Activated CD4-positive, alpha-beta memory T cell treated with anti-CD3 and anti-CD28 coated beads for 36 hours (primary cell): ENCODE data around the gene ZAP70. TPM values are rescaled to one million over a fixed set of nuclear protein-coding genes. Genes with fewer than 3 reads are reported as not detected.
"Not testable (repeated sequence)": the region's sequence is repeated elsewhere in the genome, so short reads cannot be mapped to it uniquely, and the experiment has no call there.

Experiments used
- CTCF ChIA-PET: fragments of 350-600 bp; sonication (Branson Sonifier 250); formaldehyde crosslinking; loops from one replicate; lab custom pipeline; 2021; ENCODE audit warnings: antibody characterized with exemption, inconsistent platforms; lab: Charles Lee
- POLR2A ChIA-PET: fragments of 350-600 bp; sonication (Branson Sonifier 250); formaldehyde crosslinking; loops from one replicate; lab custom pipeline; 2021; ENCODE audit warnings: antibody characterized with exemption; lab: Charles Lee
- DNase-seq: peaks from one replicate; pipeline ENCODE4 v3.0.0-alpha.2; 2020
- H3K27ac Mint-ChIP-seq: one replicate; pipeline ENCODE4 v1.8.0; 2021; ENCODE audit warnings: mixed read lengths
- H3K27me3 Mint-ChIP-seq: one replicate; pipeline ENCODE4 v1.8.0; 2021; ENCODE audit warnings: mixed read lengths
- H3K36me3 Mint-ChIP-seq: one replicate; pipeline ENCODE4 v1.8.0; 2021; ENCODE audit warnings: mixed read lengths
- H3K4me1 Mint-ChIP-seq: one replicate; pipeline ENCODE4 v1.8.0; 2021; ENCODE audit warnings: low read depth, mixed read lengths
- H3K4me3 Mint-ChIP-seq: one replicate; pipeline ENCODE4 v1.8.0; 2021; ENCODE audit warnings: mild to moderate bottlenecking, mixed read lengths
- H3K9me3 Mint-ChIP-seq: one replicate; pipeline ENCODE4 v1.8.0; 2021; ENCODE audit warnings: mixed read lengths
- intact Hi-C: fragments of 100-400 bp; cut with micrococcal nuclease; formaldehyde crosslinking; loops from one replicate; pipeline ENCODE4 v1.15.1; 2023
- total RNA-seq, 2 experiments: library from RNA; stranded (reverse); gene quantifications; one replicate each; pipeline ENCODE4 v1.2.3, GENCODE V29; 2021

ZAP70 gene
- total RNA-seq, 2 experiments from 2014 or later: 160 to 166 TPM

DNA sequence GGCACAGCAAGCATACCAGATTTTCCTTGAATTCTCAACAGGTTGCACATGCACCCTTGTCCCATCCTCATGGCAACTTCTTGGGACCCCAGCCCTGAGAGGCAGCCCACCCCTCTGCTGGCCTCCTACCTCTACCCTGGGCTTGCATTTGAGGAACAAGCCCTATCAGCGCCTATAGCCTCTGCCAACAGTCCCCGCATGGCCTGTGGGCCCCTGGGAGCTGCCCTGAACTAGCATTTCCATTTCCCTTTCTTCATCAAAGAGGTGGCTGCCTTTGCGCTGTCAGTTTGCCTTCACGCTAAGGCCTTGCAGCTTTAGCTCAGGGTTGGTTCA is 5.4 kb upstream of the ZAP70 start:
- DNase-seq: no peak
- POLR2A ChIA-PET: no interaction called here

DNA sequence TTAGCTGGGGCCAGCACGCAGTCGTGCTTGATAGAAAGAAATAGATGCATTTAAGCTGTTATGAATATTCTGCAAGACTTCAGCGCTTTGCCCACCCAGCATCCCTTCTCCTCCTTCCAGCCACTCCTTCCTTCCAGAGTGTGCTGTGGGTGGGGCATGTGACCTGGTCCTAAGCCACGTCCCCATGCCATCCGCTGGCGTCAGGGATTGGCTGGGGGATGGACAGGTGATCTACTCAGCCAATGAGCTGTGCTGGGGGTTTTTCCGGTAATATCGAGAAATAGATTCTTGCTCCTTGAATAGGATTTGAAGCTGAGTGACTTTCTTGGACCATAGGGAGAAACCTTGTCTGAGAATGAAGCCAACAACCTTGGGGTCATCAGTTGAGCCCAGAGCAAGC is 4.8 kb upstream of the ZAP70 start:
- ChIA-PET POLR2A (interaction anchor here (1.0 kb wide), 1 partner anchor 20 kb away, joined by 3 read pairs; no protein-coding TSS in a partner anchor), CTCF (interaction anchor here (0.7 to 9.6 kb wide), 11 partner anchors 10 to 676 kb away, joined by 3 to 134 read pairs (median 10); partner anchors contain the start of genes ACTR1B and ANKRD36B)
- H3K36me3 Mint-ChIP-seq: peaks cover 4% of the 10 kb centered on the region
- H3K9me3 Mint-ChIP-seq: no peaks in the 10 kb centered on the region
- H3K4me3 Mint-ChIP-seq: no peak overlapping the region
- DNase-seq: peak; percentile 10
- no peak overlapping the region for H3K27ac Mint-ChIP-seq
- intact Hi-C loops: no loop called here
- no peaks in the 10 kb centered on the region for H3K27me3 Mint-ChIP-seq
- H3K4me1 Mint-ChIP-seq: peaks cover 33% of the 10 kb centered on the region

More for the DNA sequence above, 5.4 kb upstream of the ZAP70 start:
- Mint-ChIP-seq H3K36me3 (peaks cover 2% of the 10 kb centered on the region), H3K4me3 (no peak overlapping the region), H3K9me3 (no peaks in the 10 kb centered on the region), H3K27ac (no peak overlapping the region), H3K27me3 (no peaks in the 10 kb centered on the region), H3K4me1 (peaks cover 28% of the 10 kb centered on the region)
- CTCF ChIA-PET: interaction anchor here (0.7 to 9.6 kb wide), 8 partner anchors 10 to 677 kb away, joined by 3 to 134 read pairs (median 14); partner anchors contain the start of genes ACTR1B and ANKRD36B
- intact Hi-C loops: no loop called here

DNA sequence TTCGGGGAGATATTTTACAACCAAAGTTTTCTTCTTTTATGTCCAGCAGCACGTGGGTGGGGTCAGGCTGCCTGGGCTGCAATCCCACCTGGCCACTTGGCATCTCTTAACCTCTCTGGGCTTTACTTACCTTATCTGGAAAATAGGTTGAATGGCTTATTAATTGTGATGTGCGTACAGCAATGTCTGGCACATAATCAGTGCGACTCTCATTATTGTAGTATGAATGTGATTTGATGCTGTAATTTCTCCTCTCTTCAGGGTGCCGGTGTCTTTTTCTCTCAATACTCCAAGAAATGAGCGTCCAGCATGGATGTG is 2.0 kb upstream of the ZAP70 start:
- Mint-ChIP-seq H3K27me3 (no peaks in the 10 kb centered on the region), H3K9me3 (no peaks in the 10 kb centered on the region), H3K4me1 (peaks cover 47% of the 10 kb centered on the region), H3K4me3 (no peak overlapping the region), H3K27ac (no peak overlapping the region), H3K36me3 (peaks cover 24% of the 10 kb centered on the region)
- POLR2A ChIA-PET: interaction anchor here (4.1 kb wide), 1 partner anchor 31 kb away, joined by 26 read pairs; no protein-coding TSS in a partner anchor
- CTCF ChIA-PET: interaction anchor here (2.5 to 9.6 kb wide), 4 partner anchors 13 to 36 kb away, joined by 14 to 134 read pairs (median 29); no protein-coding TSS in a partner anchor
- no peak for DNase-seq
- intact Hi-C loops: loop anchor here (10.0 kb wide), 1 partner anchor 283 kb away; the partner anchor contains the start of gene TMEM131

DNA sequence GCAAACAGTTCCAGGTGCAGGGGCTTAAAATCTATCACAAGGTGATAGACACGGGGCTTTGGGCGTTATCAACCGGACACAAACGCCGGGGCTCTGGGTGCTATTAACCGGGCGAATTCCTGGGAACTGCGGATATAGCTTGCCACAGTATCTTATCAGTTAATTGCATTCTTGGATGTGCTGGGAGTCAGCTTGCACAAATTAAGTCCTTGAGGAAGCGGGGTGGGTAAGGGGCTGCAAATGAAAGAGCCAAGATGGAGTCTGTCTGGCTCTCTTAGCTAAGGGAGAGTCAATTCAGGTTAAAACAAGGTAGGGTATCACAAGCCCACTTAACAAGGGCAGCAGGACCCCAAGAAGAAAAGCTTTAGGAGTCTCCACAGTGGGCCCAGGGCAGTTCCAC is 1.2 kb upstream of the ZAP70 start:
- POLR2A ChIA-PET: interaction anchor here (1.3 to 4.1 kb wide), 4 partner anchors 30 to 66 kb away, joined by 3 to 34 read pairs (median 22); partner anchors contain the start of genes ACTR1B and COX5B
- peaks cover 54% of the 10 kb centered on the region for H3K4me1 Mint-ChIP-seq
- intact Hi-C loops: loop anchor here (10.0 kb wide), 1 partner anchor 283 kb away; the partner anchor contains the start of gene TMEM131
- peaks cover 31% of the 10 kb centered on the region for H3K36me3 Mint-ChIP-seq
- H3K27me3 Mint-ChIP-seq, DNase-seq, H3K9me3 Mint-ChIP-seq: not testable (repeated sequence)
- H3K4me3 Mint-ChIP-seq: peak overlapping the region; percentile 92
- CTCF ChIA-PET: interaction anchor here (1.0 to 9.6 kb wide), 7 partner anchors 14 to 672 kb away, joined by 3 to 134 read pairs (median 17); partner anchors contain the start of gene COX5B
- H3K27ac Mint-ChIP-seq: peak overlapping the region; percentile 95

DNA sequence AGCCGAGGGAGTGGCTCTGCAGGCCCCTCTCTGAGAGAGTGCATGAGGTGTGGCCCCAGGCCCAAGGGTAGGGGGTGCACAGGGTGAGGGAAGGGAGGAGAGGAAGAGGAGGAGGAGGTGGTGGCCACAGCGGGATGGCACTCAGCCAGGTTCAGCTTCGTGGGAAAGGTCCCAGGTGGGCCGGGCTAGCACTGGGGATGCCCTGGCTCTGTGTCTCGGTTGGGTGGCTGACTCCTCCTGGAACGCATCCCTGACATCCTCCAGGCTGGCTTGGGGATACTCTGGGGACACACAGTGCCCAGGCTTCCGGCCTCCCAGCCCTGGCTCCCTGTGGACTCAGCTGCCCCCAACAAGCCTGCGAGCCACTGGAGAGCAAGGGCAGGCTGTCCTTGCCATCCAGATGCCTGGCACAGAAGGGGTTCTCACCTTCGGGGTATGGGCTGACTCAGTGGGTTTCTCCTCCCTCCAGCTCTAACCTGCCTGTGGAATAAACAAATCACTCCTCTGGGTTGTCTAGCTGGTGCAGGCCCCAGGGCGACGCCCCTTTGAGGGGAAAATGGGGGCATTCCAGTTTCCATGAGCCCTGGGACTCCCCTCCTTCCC is 582 bp upstream of the ZAP70 start:
- no peaks in the 10 kb centered on the region for H3K9me3 Mint-ChIP-seq
- CTCF ChIA-PET: interaction anchor here (1.0 to 9.6 kb wide), 8 partner anchors 14 to 672 kb away, joined by 3 to 134 read pairs (median 13); partner anchors contain the start of gene COX5B
- H3K36me3 Mint-ChIP-seq: peaks cover 35% of the 10 kb centered on the region
- DNase-seq: peak; percentile 70
- peak overlapping the region; percentile 92 for H3K4me3 Mint-ChIP-seq
- POLR2A ChIA-PET: interaction anchor here (1.3 to 4.1 kb wide), 4 partner anchors 29 to 67 kb away, joined by 3 to 34 read pairs (median 22); partner anchors contain the start of genes ACTR1B and COX5B
- intact Hi-C loops: loop anchor here (1.0 to 10.0 kb wide), 3 partner anchors 30 to 282 kb away; partner anchors contain the start of genes ACTR1B and TMEM131
- H3K4me1 Mint-ChIP-seq: peaks cover 59% of the 10 kb centered on the region
- no peaks in the 10 kb centered on the region for H3K27me3 Mint-ChIP-seq
- peak overlapping the region; percentile 95 for H3K27ac Mint-ChIP-seq

DNA sequence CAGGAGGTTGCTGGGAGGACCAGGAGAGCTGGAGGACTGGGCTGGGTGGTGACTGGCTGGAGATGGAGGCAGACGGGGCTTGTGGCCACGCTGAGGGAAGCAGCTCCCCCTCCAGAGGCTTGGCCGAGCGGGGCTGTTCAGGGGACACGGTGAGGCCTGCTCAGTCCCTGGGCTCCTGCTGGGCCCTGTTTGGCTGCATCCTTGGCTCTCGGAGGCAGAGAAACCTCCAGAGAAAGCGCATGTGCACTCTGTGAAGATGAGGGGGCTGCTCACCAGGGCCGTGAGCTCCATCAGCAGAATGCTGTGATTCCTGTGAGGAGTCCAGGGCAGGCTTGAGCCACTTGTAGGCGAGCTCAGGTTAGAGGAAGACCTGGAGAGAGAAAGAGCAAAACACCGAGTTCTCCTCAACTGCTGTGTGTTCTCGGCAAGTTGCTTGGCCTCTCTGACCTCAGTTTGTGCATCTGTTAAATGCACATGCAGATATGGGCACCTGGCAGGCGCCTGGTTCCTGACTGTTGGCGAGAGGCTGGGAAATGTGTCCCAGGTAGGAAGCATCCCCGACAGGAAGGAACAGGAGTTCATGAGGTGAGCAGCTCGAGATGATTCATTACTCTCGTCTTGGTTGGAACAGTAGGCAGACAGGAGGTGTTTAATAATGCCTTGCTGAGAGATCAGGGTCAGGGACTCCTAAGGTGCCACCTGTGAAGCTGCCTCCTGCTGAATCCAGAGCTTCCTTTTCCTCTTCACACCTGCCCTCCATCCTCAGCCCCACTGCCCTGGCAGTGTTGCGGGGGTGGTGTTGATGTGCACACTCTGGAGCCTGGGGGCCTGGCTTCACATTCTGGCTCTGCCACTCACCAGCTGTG is 941 bp downstream of the ZAP70 start:
- intact Hi-C loops: loop anchor here (2.0 to 10.0 kb wide), 2 partner anchors 14 to 280 kb away; partner anchors contain the start of gene TMEM131
- Mint-ChIP-seq H3K4me1 (peaks cover 74% of the 10 kb centered on the region), H3K27ac (peak overlapping the region; percentile 95), H3K9me3 (no peaks in the 10 kb centered on the region), H3K27me3 (no peaks in the 10 kb centered on the region), H3K36me3 (peaks cover 45% of the 10 kb centered on the region), H3K4me3 (peak overlapping the region; percentile 92)
- CTCF ChIA-PET: interaction anchor here (0.6 to 9.6 kb wide), 10 partner anchors 8 to 124 kb away, joined by 3 to 134 read pairs (median 8); partner anchors contain the start of gene ACTR1B
- POLR2A ChIA-PET: interaction anchor here (0.7 to 4.1 kb wide), 7 partner anchors 13 to 299 kb away, joined by 3 to 34 read pairs (median 12); partner anchors contain the start of genes ACTR1B and COX5B
- peak; percentile 62 for DNase-seq

DNA sequence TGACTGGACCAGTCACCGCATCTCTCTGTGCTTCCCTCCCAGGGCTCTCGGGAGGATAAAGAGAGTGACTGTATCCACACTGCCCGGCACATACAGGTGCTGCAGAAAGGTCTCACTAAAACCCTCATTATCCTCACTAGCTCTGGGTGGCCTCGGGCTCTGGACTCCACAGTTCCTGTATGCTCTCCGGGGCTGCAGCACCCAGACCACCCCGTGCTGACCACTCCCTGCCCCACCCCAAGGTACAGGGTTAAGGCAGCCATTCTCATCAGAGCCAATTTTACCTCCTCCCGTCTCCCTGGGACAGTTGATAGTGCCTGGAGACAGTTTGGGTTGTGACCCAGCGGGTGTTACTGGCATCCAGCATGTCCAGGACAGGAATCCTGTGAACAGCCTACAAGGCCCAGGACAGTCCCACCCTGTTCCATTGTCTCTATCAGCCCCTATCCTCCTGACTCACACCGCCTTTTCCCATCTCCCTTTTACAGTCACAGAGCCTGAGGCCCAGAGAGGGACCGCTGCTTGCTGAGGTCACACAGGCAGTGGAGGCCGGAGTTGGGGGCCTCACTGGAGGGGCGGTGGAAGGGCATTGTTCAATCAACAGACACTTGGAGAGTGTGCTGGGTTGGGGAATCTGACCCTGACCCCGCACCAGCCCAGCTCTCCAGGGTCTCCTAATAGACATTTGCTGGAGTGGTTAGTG is 1.7 kb downstream of the ZAP70 start:
- H3K4me1 Mint-ChIP-seq: peaks cover 77% of the 10 kb centered on the region
- POLR2A ChIA-PET: interaction anchor here (1.1 to 4.1 kb wide), 5 partner anchors 12 to 124 kb away, joined by 3 to 34 read pairs (median 19); partner anchors contain the start of genes ACTR1B and COX5B
- DNase-seq: no peak
- H3K9me3 Mint-ChIP-seq: no peaks in the 10 kb centered on the region
- no peaks in the 10 kb centered on the region for H3K27me3 Mint-ChIP-seq
- intact Hi-C loops: loop anchor here (2.0 to 10.0 kb wide), 2 partner anchors 14 to 280 kb away; partner anchors contain the start of gene TMEM131
- CTCF ChIA-PET: interaction anchor here (1.0 to 9.6 kb wide), 5 partner anchors 17 to 125 kb away, joined by 3 to 134 read pairs (median 17); partner anchors contain the start of gene ACTR1B
- peak overlapping the region; percentile 92 for H3K4me3 Mint-ChIP-seq
- H3K27ac Mint-ChIP-seq: peak overlapping the region; percentile 95
- H3K36me3 Mint-ChIP-seq: peaks cover 49% of the 10 kb centered on the region

DNA sequence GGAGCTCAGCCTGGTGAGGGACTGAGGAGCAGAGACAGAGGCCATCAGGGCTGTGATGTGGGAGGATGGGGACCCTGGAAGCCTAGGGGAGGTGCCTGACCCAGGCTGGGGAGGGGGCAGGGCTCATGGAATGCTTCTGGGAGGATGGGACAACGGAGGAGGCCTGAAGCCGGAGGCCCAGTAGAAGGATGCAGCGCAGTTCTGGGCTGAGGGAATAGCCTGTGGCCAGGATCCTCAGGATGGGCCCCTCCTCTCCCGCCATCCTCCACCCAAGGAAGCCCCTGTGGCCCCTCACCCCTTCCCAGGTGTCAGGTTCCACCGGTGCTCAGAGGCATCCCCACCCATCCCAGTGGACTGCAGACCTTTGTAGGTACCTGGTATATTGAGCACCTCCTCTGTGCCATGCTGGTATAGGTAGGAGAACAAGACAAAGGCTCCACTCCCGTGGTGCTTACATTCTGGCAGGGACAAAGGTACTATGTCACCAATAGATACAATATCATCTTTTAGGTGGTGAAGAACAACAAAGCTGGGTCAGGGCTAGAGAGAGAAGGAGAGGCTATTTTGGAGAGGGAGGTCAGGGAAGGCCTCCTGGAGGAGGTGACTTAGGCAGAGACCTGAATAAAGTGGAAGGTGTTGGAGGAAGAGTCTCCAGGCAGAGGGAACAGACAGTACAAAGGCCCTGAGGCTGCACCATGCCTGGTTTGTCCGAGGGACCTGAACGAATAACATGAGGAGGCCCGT is 2.7 kb downstream of the ZAP70 start:
- peaks cover 55% of the 10 kb centered on the region for H3K36me3 Mint-ChIP-seq
- H3K4me1 Mint-ChIP-seq: peaks cover 79% of the 10 kb centered on the region
- peak overlapping the region; percentile 95 for H3K27ac Mint-ChIP-seq
- peak overlapping the region; percentile 92 for H3K4me3 Mint-ChIP-seq
- CTCF ChIA-PET: interaction anchor here (1.1 to 9.6 kb wide), 4 partner anchors 10 to 125 kb away, joined by 3 to 134 read pairs (median 10); no protein-coding TSS in a partner anchor
- no peaks in the 10 kb centered on the region for H3K27me3 Mint-ChIP-seq
- POLR2A ChIA-PET: interaction anchor here (1.2 to 3.6 kb wide), 3 partner anchors 24 to 70 kb away, joined by 3 to 19 read pairs (median 6); partner anchors contain the start of gene COX5B
- DNase-seq: no peak
- no peaks in the 10 kb centered on the region for H3K9me3 Mint-ChIP-seq
- intact Hi-C loops: loop anchor here (2.0 to 10.0 kb wide), 2 partner anchors 15 to 279 kb away; partner anchors contain the start of gene TMEM131

DNA sequence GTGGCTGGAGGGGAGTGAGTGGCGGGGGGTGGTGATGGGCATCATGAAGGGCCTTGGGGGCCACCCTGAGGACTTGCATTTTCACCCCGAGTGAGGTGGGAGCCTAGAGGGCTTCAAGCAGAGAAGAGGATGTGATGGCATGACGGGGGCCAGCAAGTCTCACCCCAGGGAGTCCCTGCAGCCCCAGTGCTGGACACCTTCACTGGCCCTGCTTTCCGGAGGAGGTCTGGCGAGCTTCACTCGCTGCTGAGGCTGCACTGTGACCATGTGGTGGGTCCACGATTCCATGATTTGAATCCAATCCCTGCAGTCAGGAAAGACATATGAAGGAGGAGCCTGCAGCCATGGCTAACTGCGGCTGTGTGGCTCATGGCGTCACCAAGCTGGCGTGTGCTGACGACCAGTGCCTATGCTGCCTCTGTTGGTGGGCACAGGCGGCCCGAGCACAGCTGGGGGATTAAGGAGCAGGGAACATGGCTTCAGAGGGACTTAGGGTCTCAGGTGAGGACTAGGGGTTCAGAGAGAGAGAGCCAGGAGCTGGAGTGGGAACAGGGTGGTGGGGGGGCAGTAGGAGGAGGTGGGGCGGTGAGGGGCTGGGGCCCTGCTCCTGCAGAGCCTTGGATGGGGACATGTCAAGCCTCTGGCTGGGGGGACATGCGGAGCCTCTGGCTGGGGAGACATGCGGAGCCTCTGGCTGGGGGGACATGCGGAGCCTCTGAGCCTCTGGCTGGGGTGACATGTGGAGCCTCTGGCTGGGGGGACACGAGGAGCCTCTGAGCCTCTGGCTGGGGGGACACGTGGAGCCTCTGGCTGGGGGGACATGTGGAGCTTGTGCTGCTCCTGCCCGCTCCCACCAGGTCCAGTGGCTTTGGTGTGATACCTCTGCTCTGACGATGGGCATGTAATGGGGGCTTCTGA is 3.6 kb downstream of the ZAP70 start:
- Mint-ChIP-seq H3K27me3 (no peaks in the 10 kb centered on the region), H3K36me3 (peaks cover 56% of the 10 kb centered on the region), H3K4me3 (peak overlapping the region; percentile 76), H3K9me3 (no peaks in the 10 kb centered on the region), H3K27ac (peak overlapping the region; percentile 95), H3K4me1 (peaks cover 73% of the 10 kb centered on the region)
- POLR2A ChIA-PET: interaction anchor here (1.2 to 1.7 kb wide), 2 partner anchors 24 to 54 kb away, joined by 3 to 6 read pairs; no protein-coding TSS in a partner anchor
- no peak for DNase-seq
- CTCF ChIA-PET: interaction anchor here (1.1 to 2.6 kb wide), 6 partner anchors 7 to 126 kb away, joined by 3 to 26 read pairs (median 12); no protein-coding TSS in a partner anchor
- intact Hi-C loops: loop anchor here (10.0 kb wide), 1 partner anchor 278 kb away; the partner anchor contains the start of gene TMEM131
